Heart right ventricle (tissue), 16 donors: ENCODE results near the gene RUNX1. TPM values are rescaled to one million over a fixed set of nuclear protein-coding genes. Genes with fewer than 3 reads are reported as not detected.

ENCODE experiments used
- ATAC-seq, 8 donors: fragments of 200-7000 bp; cut with Tn5 transposase; one replicate each; pipeline ENCODE4 v1.9.1; 2020; ENCODE audit warnings: mild to moderate bottlenecking in 8 of 8, moderate library complexity in 8 of 8, moderate number of reproducible peaks in 1 of 8
- DNase-seq, 2 donors: peaks; one replicate each; pipeline ENCODE4 v3.0.0-alpha.2; 2020
- H3K27ac ChIP-seq, 10 donors: fragments of 200-600 bp; sonication (generic) in 2 of 10; one replicate each; pipeline versions ENCODE4 v1.5.0 to v1.8.0; 2020 to 2022; ENCODE audit warnings: mild to moderate bottlenecking in 3 of 10
- H3K27me3 ChIP-seq, 7 donors: fragments of 200-600 bp; one replicate each; pipeline ENCODE4 v1.8.0; 2021 to 2022; ENCODE audit warnings: mild to moderate bottlenecking in 2 of 7
- H3K36me3 ChIP-seq, 9 donors: fragments of 200-600 bp; sonication (generic) in 1 of 9; one replicate each; pipeline versions ENCODE4 v1.5.0 to v1.8.0; 2020 to 2022; ENCODE audit warnings: mild to moderate bottlenecking in 2 of 9
- H3K4me1 ChIP-seq, 9 donors: fragments of 200-600 bp; sonication (generic) in 1 of 9; one replicate each; pipeline versions ENCODE4 v1.5.0 to v1.8.0; 2020 to 2022; ENCODE audit warnings: mild to moderate bottlenecking in 4 of 9
- H3K4me3 ChIP-seq, 10 donors: fragments of 200-600 bp; sonication (generic) in 2 of 10; one replicate each; pipeline versions ENCODE4 v1.5.0 to v1.8.0; 2020 to 2022; ENCODE audit warnings: mild to moderate bottlenecking in 7 of 10, moderate library complexity in 2 of 10
- H3K9me3 ChIP-seq, 11 donors: fragments of 200-600 bp in 10 of 11; sonication (generic) in 2 of 11; one replicate each; pipeline versions ENCODE4 v1.5.0 to v1.8.0; 2013 to 2022; ENCODE audit warnings: mild to moderate bottlenecking in 2 of 11, control low read depth in 1 of 11, moderate library complexity in 1 of 11
- WGBS, 2 donors: extraction: QIAGEN DNeasy Blood & Tissue Kit; methylation state at CpG; one replicate each; pipeline ENCODE4 v1.1.7; 2013; ENCODE audit warnings: inconsistent platforms in 1 of 2; 5-methylcytosine and 5-hydroxymethylcytosine counted together
- intact Hi-C, 10 donors: fragments of 100-400 bp; cut with DNase I; formaldehyde crosslinking; loops; one replicate each; pipeline versions ENCODE4 v1.11.1 to v1.14.2; 2022
- polyA plus RNA-seq, 2 donors: library from polyadenylated mRNA; stranded (reverse); fragments of 200-250 nt; gene quantifications; one replicate each; pipeline ENCODE4 v1.2.3, GENCODE V29; 2013
- total RNA-seq, 10 donors: library from RNA; stranded (reverse); fragmentation: NEBNext Ultra II Directional in 3 of 10; extraction: Animal tissue kit (Norgen Biotek cat#: 25700) in 3 of 10; gene quantifications; one replicate each; pipeline versions ENCODE4 v1.2.1 to v1.2.4, GENCODE V29; 2021 to 2023
- TF ChIP-seq, protein P1 (sequence below), 9 donors: fragments of 200-600 bp; sonication (generic) in 2 of 9; IDR thresholded peaks; one replicate each; pipeline versions ENCODE4 v1.5.0 to v1.8.0; 2021 to 2022; ENCODE audit warnings: antibody characterized with exemption in 9 of 9, mild to moderate bottlenecking in 5 of 9, moderate library complexity in 1 of 9
- donor health status: Arrhythmogenic right ventricular cardiomyopathy.
- donor health status: ischemic (EF 13 %, LVEDD 7.1; RV severe dilation, severe dysfunction).
- donor health status: healthy with polysubstance abuse.
- donor health status: DM: no; HTN: yes; CAD: no.
- donor health status: DM: no; HTN: no; CAD: no.
- donor health status: ischemic (EF 25% LVEDD 6.9; RV normal size, moderate dysfunction).
- donor health status: ischemic (EF 25% LVEDD 5.7; RV mildly dilated, moderate dysfunction).
- donor health status: healthy.
- donor health status: DM: yes; HTN: yes; CAD: no.
- donor health status: Ischemic cardiomyopathy.
- donor health status: ischemic (EF 35%, LVEDD 5.7; RV mildly dilated, moderate dysfunction).
- donor health status: nonischemic (EF 11% LVEDD 7.7; RV severe dilation, severe dysfunction).
- donor health status: DM: yes; HTN: yes; CAD: no.
- donor health status: PGD.
- donor health status: ischemic (EF 29% LVEDD 5.4; RV normal size, mild dysfunction).
- donor health status: nonischemic (EF 23%, LVEDD 6.1; RV moderate dilation, normal function).

RUNX1 gene
- total and polyA plus RNA-seq, 12 donors: 0.88 to 29.3 (median 3.5) TPM

DNA sequence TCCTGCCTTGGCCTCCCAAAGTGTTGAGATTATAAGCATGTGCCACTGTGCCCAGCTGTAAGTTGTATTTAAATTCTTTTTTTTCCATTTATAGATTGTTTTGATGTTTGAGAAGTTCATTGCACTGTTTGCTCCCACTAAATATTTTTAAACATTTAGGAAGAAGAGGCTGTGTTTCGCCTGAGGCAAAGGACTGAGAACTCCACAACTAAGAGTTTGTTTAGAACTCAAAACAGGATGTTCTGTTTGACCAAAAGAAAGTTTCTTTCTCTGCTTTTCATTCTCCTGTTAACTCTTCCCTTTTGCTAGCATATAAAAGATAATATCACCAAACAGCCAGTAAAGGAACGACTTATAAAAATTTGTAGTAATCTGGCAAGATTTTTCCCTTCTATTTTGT lies 87.0 kb downstream of the RUNX1 start:
- TF ChIP-seq, protein P1, sequence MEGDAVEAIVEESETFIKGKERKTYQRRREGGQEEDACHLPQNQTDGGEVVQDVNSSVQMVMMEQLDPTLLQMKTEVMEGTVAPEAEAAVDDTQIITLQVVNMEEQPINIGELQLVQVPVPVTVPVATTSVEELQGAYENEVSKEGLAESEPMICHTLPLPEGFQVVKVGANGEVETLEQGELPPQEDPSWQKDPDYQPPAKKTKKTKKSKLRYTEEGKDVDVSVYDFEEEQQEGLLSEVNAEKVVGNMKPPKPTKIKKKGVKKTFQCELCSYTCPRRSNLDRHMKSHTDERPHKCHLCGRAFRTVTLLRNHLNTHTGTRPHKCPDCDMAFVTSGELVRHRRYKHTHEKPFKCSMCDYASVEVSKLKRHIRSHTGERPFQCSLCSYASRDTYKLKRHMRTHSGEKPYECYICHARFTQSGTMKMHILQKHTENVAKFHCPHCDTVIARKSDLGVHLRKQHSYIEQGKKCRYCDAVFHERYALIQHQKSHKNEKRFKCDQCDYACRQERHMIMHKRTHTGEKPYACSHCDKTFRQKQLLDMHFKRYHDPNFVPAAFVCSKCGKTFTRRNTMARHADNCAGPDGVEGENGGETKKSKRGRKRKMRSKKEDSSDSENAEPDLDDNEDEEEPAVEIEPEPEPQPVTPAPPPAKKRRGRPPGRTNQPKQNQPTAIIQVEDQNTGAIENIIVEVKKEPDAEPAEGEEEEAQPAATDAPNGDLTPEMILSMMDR (IDR thresholded peaks at IDR 0.05): no peak
- no peak for DNase-seq
- no peak for ATAC-seq
- Histone ChIP-seq H3K9me3 (no peaks in the 10 kb centered on the region), H3K4me1 (peaks cover 0 to 25% (median 0%) of the 10 kb centered on the region in 9 donors), H3K36me3 (no peaks in the 10 kb centered on the region), H3K4me3 (no peak overlapping the region), H3K27ac (no peak overlapping the region), H3K27me3 (peaks cover 0 to 30% (median 9%) of the 10 kb centered on the region in 7 donors)
- intact Hi-C loops: no loop called here
- WGBS, 2 donors: 64 to 69% methylated on average over 2 of the region's 2 CpGs

DNA sequence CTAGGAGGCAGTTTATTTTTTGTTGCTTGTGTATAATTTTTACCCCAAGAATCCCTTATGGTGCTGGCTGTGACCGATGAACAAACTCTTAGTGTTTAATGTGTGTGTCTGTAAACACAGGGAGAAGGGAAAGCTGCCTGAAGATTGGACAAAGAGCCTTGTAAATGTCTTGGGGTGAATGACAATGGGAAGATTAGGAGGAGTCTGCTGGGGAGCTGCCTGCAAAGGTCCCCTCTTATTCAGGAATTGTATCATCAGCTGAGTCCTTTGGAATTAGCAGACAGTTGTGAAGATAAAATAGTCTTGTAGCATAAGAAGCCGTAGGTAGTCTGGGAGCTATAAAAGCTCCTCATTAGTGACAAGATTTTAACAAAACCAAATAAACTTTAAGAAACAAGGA lies 88.4 kb downstream of the RUNX1 start:
- WGBS, 2 donors: 71 to 75% methylated on average over 2 of the region's 2 CpGs
- no peak for ATAC-seq
- peaks cover 0 to 23% (median 0%) of the 10 kb centered on the region in 9 donors for H3K4me1 ChIP-seq
- H3K4me3 ChIP-seq: no peak overlapping the region
- H3K27ac ChIP-seq: no peak overlapping the region
- H3K36me3 ChIP-seq: no peaks in the 10 kb centered on the region
- intact Hi-C loops: no loop called here
- no peak for DNase-seq
- H3K9me3 ChIP-seq: no peaks in the 10 kb centered on the region
- H3K27me3 ChIP-seq: peaks cover 0 to 23% (median 9%) of the 10 kb centered on the region in 7 donors
- TF ChIP-seq, protein P1 (IDR thresholded peaks at IDR 0.05): no peak

DNA sequence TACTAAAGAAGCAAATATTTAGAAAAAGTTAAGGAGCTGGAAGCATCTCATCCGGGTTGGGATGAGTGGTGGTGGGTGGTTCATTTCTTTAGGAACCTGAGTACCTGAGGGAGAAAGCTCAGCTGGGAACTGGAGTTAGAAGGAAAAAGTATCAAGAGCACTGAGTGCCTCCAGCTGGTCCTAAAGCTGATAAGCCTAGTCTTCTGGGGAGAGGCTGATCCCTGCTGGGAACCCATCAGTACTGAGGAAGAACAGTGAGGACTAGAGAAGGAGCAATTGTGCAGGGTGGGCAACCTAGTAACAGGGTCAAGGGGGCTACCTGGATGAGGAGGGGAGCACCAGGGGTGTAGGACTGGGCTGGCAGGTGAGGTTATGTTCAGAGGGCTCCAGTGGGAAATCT lies 89.5 kb downstream of the RUNX1 start:
- intact Hi-C loops: no loop called here
- peaks cover 0 to 28% (median 8%) of the 10 kb centered on the region in 7 donors for H3K27me3 ChIP-seq
- TF ChIP-seq, protein P1 (IDR thresholded peaks at IDR 0.05): no peak
- H3K4me3 ChIP-seq: no peak overlapping the region
- peaks cover 0 to 12% (median 0%) of the 10 kb centered on the region in 9 donors for H3K4me1 ChIP-seq
- no peak overlapping the region for H3K27ac ChIP-seq
- H3K36me3 ChIP-seq: no peaks in the 10 kb centered on the region
- DNase-seq (no peak), ATAC-seq (no peak)
- peaks cover 0 to 4% (median 0%) of the 10 kb centered on the region in 11 donors for H3K9me3 ChIP-seq
- WGBS, 2 donors: 74 to 83% methylated on average over 1 of the region's 1 CpG

DNA sequence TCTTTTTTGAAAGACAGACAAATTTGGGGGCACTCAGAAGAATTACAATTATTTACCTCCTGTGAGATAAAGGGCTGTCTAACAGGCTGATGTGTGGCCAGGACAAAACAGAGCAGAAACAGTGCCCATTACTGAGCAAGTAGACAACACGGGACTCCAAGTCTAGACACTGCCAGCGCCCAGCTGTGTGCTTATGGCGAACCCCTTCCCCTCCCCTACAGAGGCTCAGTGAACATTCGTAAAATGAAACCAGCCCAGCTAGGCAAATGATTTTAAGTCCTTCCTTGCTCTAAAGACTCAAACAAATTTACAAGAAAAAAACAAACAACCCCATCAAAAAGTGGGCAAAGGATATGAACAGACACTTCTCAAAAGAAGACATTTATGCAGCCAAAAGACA lies 91.1 kb downstream of the RUNX1 start:
- Histone ChIP-seq H3K27ac (no peak overlapping the region), H3K4me1 (peaks cover 0 to 11% (median 0%) of the 10 kb centered on the region in 9 donors), H3K27me3 (peaks cover 0 to 22% (median 2%) of the 10 kb centered on the region in 7 donors), H3K9me3 (peaks cover 0 to 5% (median 0%) of the 10 kb centered on the region in 11 donors), H3K4me3 (no peak overlapping the region), H3K36me3 (no peaks in the 10 kb centered on the region)
- WGBS, 2 donors: 85 to 86% methylated on average over 4 of the region's 4 CpGs
- TF ChIP-seq, protein P1 (IDR thresholded peaks at IDR 0.05): no peak
- ATAC-seq (no peak), DNase-seq (no peak)
- intact Hi-C loops: no loop called here
